Colonic mucosa (tissue), 4 donors: ENCODE measurements around the gene DNASE1L2. TPM values are rescaled to one million over a fixed set of nuclear protein-coding genes. Genes with fewer than 3 reads are reported as not detected.

ENCODE experiments used
- DNase-seq: peaks from one replicate; pipeline ENCODE4 v3.0.0-alpha.2; 2020
- H3K27ac ChIP-seq: fragments of 200-600 bp; one replicate; pipeline ENCODE4 v1.8.0; 2021
- H3K27me3 ChIP-seq: fragments of 200-600 bp; one replicate; pipeline ENCODE4 v1.8.0; 2021
- H3K36me3 ChIP-seq: fragments of 200-600 bp; one replicate; pipeline ENCODE4 v1.8.0; 2021
- H3K4me1 ChIP-seq: fragments of 200-600 bp; one replicate; pipeline ENCODE4 v1.8.0; 2021; ENCODE audit warnings: mild to moderate bottlenecking
- H3K4me3 ChIP-seq: fragments of 200-600 bp; one replicate; pipeline ENCODE4 v1.8.0; 2021
- H3K9ac ChIP-seq, 2 donors: one replicate each; pipeline ENCODE4 v1.7.0; 2013; ENCODE audit warnings: control low read depth in 2 of 2, low read depth in 2 of 2, low read length in 2 of 2
- H3K9me3 ChIP-seq: fragments of 200-600 bp; one replicate; pipeline ENCODE4 v1.8.0; 2021
- intact Hi-C: fragments of 100-400 bp; cut with DNase I; formaldehyde crosslinking; loops from one replicate; pipeline ENCODE4 v1.14.1; 2022
- total RNA-seq, 2 donors: library from RNA; stranded (reverse); fragmentation: NEBNext Ultra II Directional in 1 of 2; extraction: Animal tissue kit (Norgen Biotek cat#: 25700) in 1 of 2; gene quantifications; one replicate each; pipeline ENCODE4 v1.2.1, GENCODE V29; 2021
- TF ChIP-seq, protein P1 (sequence below): fragments of 200-600 bp; IDR thresholded peaks from one replicate; pipeline ENCODE4 v1.8.0; 2022; ENCODE audit warnings: antibody characterized with exemption, mild to moderate bottlenecking
- donor health status: healthy.
- donor health status: DM: no; HTN: no; CAD: no.
- donor health status: DM: no; HTN: no; CAD: no.

The DNASE1L2 gene
- total RNA-seq, 2 donors from 2014 or later: 0.85 to 2.4 TPM

DNA sequence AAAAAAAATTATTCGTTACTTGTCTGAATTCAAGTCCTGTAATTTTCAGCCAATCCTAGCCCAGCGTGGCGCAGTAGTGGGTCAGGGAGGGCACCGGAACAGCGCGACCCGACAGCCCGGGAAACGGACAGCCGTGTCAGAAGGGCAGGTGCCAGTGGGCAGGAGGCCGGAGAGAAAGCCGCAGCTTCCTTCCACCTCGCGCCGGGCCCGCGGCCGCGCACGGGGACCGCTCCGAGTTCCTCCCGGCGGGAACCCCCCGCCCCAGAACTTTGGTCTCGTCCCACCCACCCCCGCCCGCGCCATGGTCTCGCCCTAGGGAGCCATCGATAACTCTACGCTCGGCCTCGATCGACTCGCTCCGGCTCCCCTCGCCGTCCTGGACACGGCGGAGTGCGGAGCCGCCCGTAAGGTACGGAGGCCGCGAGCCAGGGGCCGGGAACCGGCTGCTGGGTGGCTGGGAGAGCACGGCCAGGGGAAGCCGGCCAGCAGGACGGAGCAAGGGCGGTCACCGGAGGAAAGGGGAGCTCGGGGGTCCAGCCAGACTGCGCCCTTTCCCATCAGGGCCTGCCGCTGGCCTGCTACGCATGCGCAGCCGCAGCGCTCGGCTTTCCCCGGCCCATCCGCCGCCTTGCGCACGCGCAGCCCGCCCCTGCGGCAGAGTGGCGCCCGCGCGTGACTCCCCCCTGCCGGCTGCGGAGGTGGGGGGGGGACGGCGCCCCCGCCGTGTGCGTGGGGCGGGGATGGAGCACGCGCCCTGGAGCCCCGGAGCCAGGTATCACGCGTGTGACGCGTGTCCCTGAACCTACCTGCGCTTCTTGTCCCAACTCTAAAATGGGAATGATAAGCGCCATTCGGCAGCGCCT, 30.9 kb upstream of the DNASE1L2 start, which contains the start of gene MLST8:
MLST8 (plus strand) TSS at position 351 of the 863 bp plus-strand sequence. CDS start 632 bp downstream, outside the sequence.
- Histone ChIP-seq H3K27me3 (no peaks in the 10 kb centered on the region), H3K9ac (peak within 1 kb of the TSS; percentile 81 to 82), H3K36me3 (peaks cover 8% of the 10 kb centered on the region), H3K4me1 (peaks cover 12% of the 10 kb centered on the region), H3K4me3 (peak within 1 kb of the TSS; percentile 58), H3K9me3 (no peaks in the 10 kb centered on the region), H3K27ac (peak within 1 kb of the TSS; percentile 92)
- DNase-seq: peak; percentile 83
- intact Hi-C loops: loop anchor here (10.0 kb wide), 1 partner anchor 309 kb away; the partner anchor contains the start of gene ATP6V0C
- TF ChIP-seq, protein P1, sequence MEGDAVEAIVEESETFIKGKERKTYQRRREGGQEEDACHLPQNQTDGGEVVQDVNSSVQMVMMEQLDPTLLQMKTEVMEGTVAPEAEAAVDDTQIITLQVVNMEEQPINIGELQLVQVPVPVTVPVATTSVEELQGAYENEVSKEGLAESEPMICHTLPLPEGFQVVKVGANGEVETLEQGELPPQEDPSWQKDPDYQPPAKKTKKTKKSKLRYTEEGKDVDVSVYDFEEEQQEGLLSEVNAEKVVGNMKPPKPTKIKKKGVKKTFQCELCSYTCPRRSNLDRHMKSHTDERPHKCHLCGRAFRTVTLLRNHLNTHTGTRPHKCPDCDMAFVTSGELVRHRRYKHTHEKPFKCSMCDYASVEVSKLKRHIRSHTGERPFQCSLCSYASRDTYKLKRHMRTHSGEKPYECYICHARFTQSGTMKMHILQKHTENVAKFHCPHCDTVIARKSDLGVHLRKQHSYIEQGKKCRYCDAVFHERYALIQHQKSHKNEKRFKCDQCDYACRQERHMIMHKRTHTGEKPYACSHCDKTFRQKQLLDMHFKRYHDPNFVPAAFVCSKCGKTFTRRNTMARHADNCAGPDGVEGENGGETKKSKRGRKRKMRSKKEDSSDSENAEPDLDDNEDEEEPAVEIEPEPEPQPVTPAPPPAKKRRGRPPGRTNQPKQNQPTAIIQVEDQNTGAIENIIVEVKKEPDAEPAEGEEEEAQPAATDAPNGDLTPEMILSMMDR: no peak

DNA sequence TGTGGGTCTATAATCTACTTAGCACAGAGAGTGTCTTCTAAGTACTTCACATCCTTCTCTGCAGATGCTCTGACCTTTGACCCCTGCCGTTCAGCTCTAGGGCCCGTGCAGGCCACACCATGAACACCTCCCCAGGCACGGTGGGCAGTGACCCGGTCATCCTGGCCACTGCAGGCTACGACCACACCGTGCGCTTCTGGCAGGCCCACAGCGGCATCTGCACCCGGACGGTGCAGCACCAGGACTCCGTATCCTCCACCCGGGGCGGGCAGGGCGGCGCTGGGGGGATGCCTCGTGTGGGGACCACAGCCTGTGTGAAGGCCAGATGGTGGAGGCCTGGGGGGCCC, 30.3 kb upstream of the DNASE1L2 start:
- Histone ChIP-seq H3K4me1 (peaks cover 12% of the 10 kb centered on the region), H3K9ac (peak overlapping the region; percentile 66 to 82), H3K27me3 (no peaks in the 10 kb centered on the region), H3K4me3 (peak overlapping the region; percentile 58), H3K36me3 (peaks cover 8% of the 10 kb centered on the region), H3K9me3 (no peaks in the 10 kb centered on the region), H3K27ac (peak overlapping the region; percentile 92)
- intact Hi-C loops: loop anchor here (10.0 kb wide), 1 partner anchor 309 kb away; the partner anchor contains the start of gene ATP6V0C
- DNase-seq: no peak
- TF ChIP-seq, protein P1: no peak

DNA sequence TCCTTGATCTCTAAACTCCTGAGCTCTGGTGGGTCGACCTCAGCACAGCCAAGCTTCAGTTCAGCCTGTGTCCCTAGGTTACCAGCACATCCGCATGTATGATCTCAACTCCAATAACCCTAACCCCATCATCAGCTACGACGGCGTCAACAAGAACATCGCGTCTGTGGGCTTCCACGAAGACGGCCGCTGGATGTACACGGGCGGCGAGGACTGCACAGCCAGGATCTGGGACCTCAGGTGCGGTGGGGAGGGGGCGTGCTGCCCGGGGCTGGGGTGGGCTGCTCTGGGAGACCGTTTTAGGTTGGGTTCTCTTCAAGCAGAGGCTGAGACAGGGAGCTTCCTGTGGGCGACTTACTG, 29.8 kb upstream of the DNASE1L2 start:
- Histone ChIP-seq H3K4me1 (peaks cover 12% of the 10 kb centered on the region), H3K27ac (no peak overlapping the region), H3K9ac (peak overlapping the region; percentile 66 to 82), H3K27me3 (no peaks in the 10 kb centered on the region), H3K36me3 (peaks cover 8% of the 10 kb centered on the region), H3K9me3 (no peaks in the 10 kb centered on the region), H3K4me3 (peak overlapping the region; percentile 58)
- TF ChIP-seq, protein P1: no peak
- no peak for DNase-seq
- intact Hi-C loops: loop anchor here (10.0 kb wide), 1 partner anchor 308 kb away; the partner anchor contains the start of gene ATP6V0C

DNA sequence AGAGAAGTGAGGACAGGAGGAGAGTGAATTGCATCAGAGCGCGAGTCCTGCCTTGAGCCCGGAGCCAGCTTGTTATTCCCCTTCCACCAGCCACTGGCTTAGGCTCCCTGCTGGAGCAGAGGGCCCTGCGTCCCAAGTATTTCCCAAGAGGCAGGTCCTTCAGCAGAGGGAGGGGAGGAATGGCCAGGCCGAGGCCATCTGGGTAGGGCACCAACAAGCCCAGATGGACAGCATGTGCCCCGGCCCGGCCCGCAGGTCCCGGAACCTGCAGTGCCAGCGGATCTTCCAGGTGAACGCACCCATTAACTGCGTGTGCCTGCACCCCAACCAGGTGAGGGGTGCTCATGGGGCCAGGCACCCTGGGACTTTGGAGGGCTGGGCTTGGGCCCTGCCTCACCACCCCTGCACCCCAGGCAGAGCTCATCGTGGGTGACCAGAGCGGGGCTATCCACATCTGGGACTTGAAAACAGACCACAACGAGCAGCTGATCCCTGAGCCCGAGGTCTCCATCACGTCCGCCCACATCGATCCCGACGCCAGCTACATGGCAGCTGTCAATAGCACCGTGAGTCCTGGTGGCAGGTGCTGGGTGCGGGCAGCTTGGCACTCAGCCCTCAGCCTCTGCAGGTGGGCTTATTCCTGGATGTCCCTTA, 29.3 kb upstream of the DNASE1L2 start:
- no peaks in the 10 kb centered on the region for H3K27me3 ChIP-seq
- no peak overlapping the region for H3K9ac ChIP-seq
- H3K27ac ChIP-seq: no peak overlapping the region
- H3K36me3 ChIP-seq: peaks cover 8% of the 10 kb centered on the region
- no peaks in the 10 kb centered on the region for H3K9me3 ChIP-seq
- TF ChIP-seq, protein P1: no peak
- H3K4me3 ChIP-seq: no peak overlapping the region
- peaks cover 12% of the 10 kb centered on the region for H3K4me1 ChIP-seq
- DNase-seq: no peak
- intact Hi-C loops: loop anchor here (10.0 kb wide), 1 partner anchor 308 kb away; the partner anchor contains the start of gene ATP6V0C

DNA sequence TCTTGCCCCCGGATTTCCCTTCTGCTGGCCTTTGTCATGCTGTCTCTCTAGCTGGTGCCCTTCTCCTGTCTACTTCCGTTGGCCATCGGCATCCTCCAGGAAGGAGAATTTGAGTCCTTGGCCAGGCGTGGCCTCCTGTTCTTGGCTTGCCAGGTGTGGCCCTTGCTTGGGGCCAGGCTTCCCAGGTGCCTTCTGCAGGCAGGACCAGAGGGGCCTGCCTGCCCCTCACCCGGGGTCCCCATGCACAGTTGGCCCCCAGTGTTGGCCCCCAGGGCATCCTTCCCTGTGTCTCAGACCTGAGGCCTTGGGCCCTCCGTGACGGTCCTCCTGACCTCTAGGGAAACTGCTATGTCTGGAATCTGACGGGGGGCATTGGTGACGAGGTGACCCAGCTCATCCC, 28.4 kb upstream of the DNASE1L2 start:
- no peak overlapping the region for H3K27ac ChIP-seq
- peaks cover 20% of the 10 kb centered on the region for H3K4me1 ChIP-seq
- no peaks in the 10 kb centered on the region for H3K27me3 ChIP-seq
- DNase-seq: no peak
- intact Hi-C loops: loop anchor here (10.0 kb wide), 1 partner anchor 307 kb away; the partner anchor contains the start of gene ATP6V0C
- TF ChIP-seq, protein P1: no peak
- H3K36me3 ChIP-seq: peaks cover 8% of the 10 kb centered on the region
- H3K9ac ChIP-seq: no peak overlapping the region
- H3K4me3 ChIP-seq: no peak overlapping the region
- no peaks in the 10 kb centered on the region for H3K9me3 ChIP-seq
